Activated CD8-positive, alpha-beta memory T cell treated with anti-CD3 and anti-CD28 coated beads, Interleukin-2, amount 10 ng/mL, durations not matched to agents 7 days and 5 days (primary cell): ENCODE measurements around the gene PCED1B. TPM values are rescaled to one million over a fixed set of nuclear protein-coding genes. Genes with fewer than 3 reads are reported as not detected.
"Not testable (repeated sequence)": the region's sequence is repeated elsewhere in the genome, so short reads cannot be mapped to it uniquely, and the experiment has no call there.

Experiments
- ATAC-seq: fragments of 150-1000 bp; cut with Tn5 transposase; one replicate; pipeline ENCODE4 v1.10.0; 2021; ENCODE audit warnings: moderate library complexity
- CTCF ChIA-PET: fragments of 350-600 bp; sonication (Branson Sonifier 250); formaldehyde crosslinking; loops from one replicate; lab custom pipeline; 2021; ENCODE audit warnings: antibody characterized with exemption; lab: Charles Lee
- DNase-seq: peaks from one replicate; pipeline ENCODE4 v3.0.0-alpha.2; 2020
- H3K27ac Mint-ChIP-seq: one replicate; pipeline ENCODE4 v1.8.0; 2021; ENCODE audit warnings: mild to moderate bottlenecking, mixed read lengths
- H3K27me3 Mint-ChIP-seq: one replicate; pipeline ENCODE4 v1.8.0; 2021; ENCODE audit warnings: mixed read lengths
- H3K36me3 Mint-ChIP-seq: one replicate; pipeline ENCODE4 v1.8.0; 2021; ENCODE audit warnings: mild to moderate bottlenecking, mixed read lengths
- H3K4me1 Mint-ChIP-seq: one replicate; pipeline ENCODE4 v1.8.0; 2021; ENCODE audit warnings: mixed read lengths
- H3K4me3 Mint-ChIP-seq: one replicate; pipeline ENCODE4 v1.8.0; 2021; ENCODE audit warnings: mild to moderate bottlenecking, moderate library complexity, mixed read lengths
- H3K9me3 Mint-ChIP-seq: one replicate; pipeline ENCODE4 v1.8.0; 2022; ENCODE audit warnings: low read depth, mixed read lengths
- microRNA-seq: library from miRNA; unstranded; fragments of <30 nt; microRNA quantifications from one replicate; pipeline ENCODE4 v1.2.0, GENCODE V29; 2022
- total RNA-seq, 2 experiments: library from RNA; stranded (reverse); gene quantifications; one replicate each; pipeline ENCODE4 v1.2.3, GENCODE V29; 2021

The PCED1B gene
- total RNA-seq, 2 experiments from 2014 or later, result 44.3 to 63.2 TPM

- H3K27ac Mint-ChIP-seq, H3K36me3 Mint-ChIP-seq, H3K27me3 Mint-ChIP-seq, H3K9me3 Mint-ChIP-seq, ATAC-seq, CTCF ChIA-PET, DNase-seq, H3K4me3 Mint-ChIP-seq: not testable (repeated sequence)
- peaks cover 33% of the 10 kb centered on the region for H3K4me1 Mint-ChIP-seq
Measured at GRCh38 chr12:47279758-47280157, 200.3 kb downstream of the PCED1B start.

- no peak for ATAC-seq
- no peaks in the 10 kb centered on the region for H3K27me3 Mint-ChIP-seq
- no peak for DNase-seq
- no peaks in the 10 kb centered on the region for H3K9me3 Mint-ChIP-seq
- peaks cover 26% of the 10 kb centered on the region for H3K4me1 Mint-ChIP-seq
- H3K36me3 Mint-ChIP-seq, result no peaks in the 10 kb centered on the region
- CTCF ChIA-PET, result interaction anchor here (1.9 kb wide), 1 partner anchor 26 kb away, joined by 6 read pairs; no protein-coding TSS in a partner anchor
- no peak overlapping the region for H3K27ac Mint-ChIP-seq
- H3K4me3 Mint-ChIP-seq, result no peak overlapping the region
Measured at GRCh38 chr12:47280543-47281300, 201.3 kb downstream of the PCED1B start.

- Mint-ChIP-seq H3K36me3 (no peaks in the 10 kb centered on the region), H3K27me3 (no peaks in the 10 kb centered on the region), H3K9me3 (no peaks in the 10 kb centered on the region), H3K4me1 (peaks cover 19% of the 10 kb centered on the region), H3K4me3 (no peak overlapping the region), H3K27ac (no peak overlapping the region)
- CTCF ChIA-PET, result interaction anchor here (1.9 kb wide), 1 partner anchor 25 kb away, joined by 6 read pairs; no protein-coding TSS in a partner anchor
- DNase-seq (no peak), ATAC-seq (no peak)
Measured at GRCh38 chr12:47281667-47282171, 202.3 kb downstream of the PCED1B start.

- Mint-ChIP-seq H3K36me3 (no peaks in the 10 kb centered on the region), H3K4me1 (peaks cover 14% of the 10 kb centered on the region), H3K27ac (no peak overlapping the region), H3K27me3 (no peaks in the 10 kb centered on the region), H3K9me3 (no peaks in the 10 kb centered on the region), H3K4me3 (no peak overlapping the region)
- DNase-seq (no peak), ATAC-seq (no peak)
- CTCF ChIA-PET, result interaction anchor here (0.8 to 1.9 kb wide), 2 partner anchors 11 to 25 kb away, joined by 3 to 6 read pairs; no protein-coding TSS in a partner anchor
Measured at GRCh38 chr12:47282206-47282605, 202.8 kb downstream of the PCED1B start.

Small RNA genes within 50 kb of the gene (microRNA-seq; reads per million reads assigned to microRNA genes)
- gene MIR4698, result not detected

Other genes starting within 250 kb of the PCED1B start
- 10 to 100 TPM; 11.6 to 14.2 TPM for gene AMIGO2, start 338 bp downstream of the PCED1B start, total RNA-seq